Measurements from ENCODE around the gene ARHGEF38.

DNA sequence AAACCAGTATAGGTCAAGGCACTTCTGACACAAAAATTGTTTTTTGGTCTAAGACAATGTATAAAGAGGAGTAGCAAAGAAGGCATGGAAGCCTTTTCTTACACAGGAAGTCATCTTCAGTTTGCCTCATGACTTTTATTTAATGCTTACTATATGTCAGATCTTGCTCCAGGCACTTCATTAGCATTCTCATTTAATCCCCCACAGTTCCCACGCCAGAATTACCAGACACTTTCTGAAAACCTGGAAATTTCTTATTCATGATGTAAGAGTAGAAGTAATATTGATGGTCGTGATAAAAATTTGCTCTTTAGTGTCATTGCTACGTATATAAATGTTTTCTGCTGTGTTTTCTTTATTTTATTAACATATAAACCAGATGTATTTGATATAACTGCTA is 39.2 kb downstream of the ARHGEF38 start:
- TF ChIP-seq, protein P1, sequence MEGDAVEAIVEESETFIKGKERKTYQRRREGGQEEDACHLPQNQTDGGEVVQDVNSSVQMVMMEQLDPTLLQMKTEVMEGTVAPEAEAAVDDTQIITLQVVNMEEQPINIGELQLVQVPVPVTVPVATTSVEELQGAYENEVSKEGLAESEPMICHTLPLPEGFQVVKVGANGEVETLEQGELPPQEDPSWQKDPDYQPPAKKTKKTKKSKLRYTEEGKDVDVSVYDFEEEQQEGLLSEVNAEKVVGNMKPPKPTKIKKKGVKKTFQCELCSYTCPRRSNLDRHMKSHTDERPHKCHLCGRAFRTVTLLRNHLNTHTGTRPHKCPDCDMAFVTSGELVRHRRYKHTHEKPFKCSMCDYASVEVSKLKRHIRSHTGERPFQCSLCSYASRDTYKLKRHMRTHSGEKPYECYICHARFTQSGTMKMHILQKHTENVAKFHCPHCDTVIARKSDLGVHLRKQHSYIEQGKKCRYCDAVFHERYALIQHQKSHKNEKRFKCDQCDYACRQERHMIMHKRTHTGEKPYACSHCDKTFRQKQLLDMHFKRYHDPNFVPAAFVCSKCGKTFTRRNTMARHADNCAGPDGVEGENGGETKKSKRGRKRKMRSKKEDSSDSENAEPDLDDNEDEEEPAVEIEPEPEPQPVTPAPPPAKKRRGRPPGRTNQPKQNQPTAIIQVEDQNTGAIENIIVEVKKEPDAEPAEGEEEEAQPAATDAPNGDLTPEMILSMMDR (conservative IDR thresholded peaks at IDR 0.05; ENCODE audit: low read length): no peak
- TF ChIP-seq EZH2phosphoT487 (IDR thresholded peaks at IDR 0.05; ENCODE audit: borderline replicate concordance): no peak

Measured in Loucy (cell line).